Measurements from ENCODE around the gene GSG1L. TPM values are rescaled to one million over a fixed set of nuclear protein-coding genes. Genes with fewer than 3 reads are reported as not detected.

Gene GSG1L
- total and polyA plus RNA-seq, 2 experiments from 2014 or later = not detected

- H3K27ac ChIP-seq = no peak overlapping the region
- no peaks in the 10 kb centered on the region for H3K79me2 ChIP-seq
- no peaks in the 10 kb centered on the region for H3K9me3 ChIP-seq (ENCODE audit: low read depth)
- TF ChIP-seq CTCF (IDR thresholded peaks at IDR 0.05; ENCODE audit: poor library complexity) (no peak), EZH2phosphoT487 (IDR thresholded peaks at IDR 0.05; ENCODE audit: low read depth, severe bottlenecking, unreplicated experiment) (no peak), EZH2 (IDR thresholded peaks at IDR 0.05; ENCODE audit: borderline replicate concordance) (no peak)
- no peaks in the 10 kb centered on the region for H4K20me1 ChIP-seq (ENCODE audit: insufficient read depth, poor library complexity, severe bottlenecking)
- no peak overlapping the region for H3K4me2 ChIP-seq
- H3K9me2 ChIP-seq (replicated peaks; ENCODE audit: insufficient read depth) = no peaks in the 10 kb centered on the region
- no peak for DNase-seq (ENCODE audit: low spot score)
- no peak overlapping the region for H2AFZ ChIP-seq
- H3K27me3 ChIP-seq = no peaks in the 10 kb centered on the region
- 73% methylated on average over 1 of the region's 1 CpG for WGBS (ENCODE audit: low lambda C conversion rate, missing lambda C conversion rate)
- H3K4me3 ChIP-seq = no peak overlapping the region
- H3K36me3 ChIP-seq (replicated peaks; ENCODE audit: insufficient read depth, low read depth) = no peaks in the 10 kb centered on the region
- H3K4me1 ChIP-seq (ENCODE audit: insufficient read depth) = no peaks in the 10 kb centered on the region
Observed at GRCh38 chr16:27843800-27844199, 219.7 kb downstream of the GSG1L start.

- no peaks in the 10 kb centered on the region for H3K4me1 ChIP-seq (ENCODE audit: insufficient read depth)
- no peak overlapping the region for H2AFZ ChIP-seq
- no peaks in the 10 kb centered on the region for H3K36me3 ChIP-seq (replicated peaks; ENCODE audit: insufficient read depth, low read depth)
- no peaks in the 10 kb centered on the region for H3K9me2 ChIP-seq (replicated peaks; ENCODE audit: insufficient read depth)
- H3K4me3 ChIP-seq = no peak overlapping the region
- no peaks in the 10 kb centered on the region for H4K20me1 ChIP-seq (ENCODE audit: insufficient read depth, poor library complexity, severe bottlenecking)
- no peak for DNase-seq (ENCODE audit: low spot score)
- no peak overlapping the region for H3K4me2 ChIP-seq
- no peak for TF ChIP-seq CTCF (IDR thresholded peaks at IDR 0.05; ENCODE audit: poor library complexity)
- TF ChIP-seq EZH2phosphoT487 (IDR thresholded peaks at IDR 0.05; ENCODE audit: low read depth, severe bottlenecking, unreplicated experiment) = no peak
- WGBS (ENCODE audit: low lambda C conversion rate, missing lambda C conversion rate) = 96% methylated on average over 24 of the region's 24 CpGs
- H3K27me3 ChIP-seq = no peaks in the 10 kb centered on the region
- no peaks in the 10 kb centered on the region for H3K9me3 ChIP-seq (ENCODE audit: low read depth)
- H3K79me2 ChIP-seq = no peaks in the 10 kb centered on the region
- no peak overlapping the region for H3K27ac ChIP-seq
Observed at GRCh38 chr16:27841911-27842310, 221.6 kb downstream of the GSG1L start.

GRCh38 chr16:27841061-27841801 is 222.3 kb downstream of the GSG1L start:
- Histone ChIP-seq H3K9me3 (ENCODE audit: low read depth) (no peaks in the 10 kb centered on the region), H3K27me3 (no peaks in the 10 kb centered on the region), H2AFZ (no peak overlapping the region), H3K4me1 (ENCODE audit: insufficient read depth) (no peaks in the 10 kb centered on the region), H3K9me2 (replicated peaks; ENCODE audit: insufficient read depth) (no peaks in the 10 kb centered on the region), H4K20me1 (ENCODE audit: insufficient read depth, poor library complexity, severe bottlenecking) (no peaks in the 10 kb centered on the region), H3K36me3 (replicated peaks; ENCODE audit: insufficient read depth, low read depth) (no peaks in the 10 kb centered on the region), H3K4me3 (no peak overlapping the region), H3K27ac (no peak overlapping the region), H3K79me2 (no peaks in the 10 kb centered on the region), H3K4me2 (no peak overlapping the region)
- no peak for DNase-seq (ENCODE audit: low spot score)
- 86% methylated on average over 16 of the region's 16 CpGs for WGBS (ENCODE audit: low lambda C conversion rate, missing lambda C conversion rate)
- TF ChIP-seq EZH2 (IDR thresholded peaks at IDR 0.05; ENCODE audit: borderline replicate concordance) = no peak
- no peak for TF ChIP-seq CTCF (IDR thresholded peaks at IDR 0.05; ENCODE audit: poor library complexity)
- no peak for TF ChIP-seq EZH2phosphoT487 (IDR thresholded peaks at IDR 0.05; ENCODE audit: low read depth, severe bottlenecking, unreplicated experiment)
